NT2/D1 (cell line): ENCODE measurements around the gene HAVCR2.

ENCODE experiments used
- SUZ12 ChIP-seq: IDR thresholded peaks from 2 replicates; pipeline ENCODE4 v1.6.1; 2011; ENCODE audit not compliant: insufficient read length, insufficient read depth; ENCODE audit errors: extremely low read depth
- ZNF274 ChIP-seq: IDR thresholded peaks from 2 replicates; pipeline ENCODE4 v1.6.1; 2011; ENCODE audit warnings: mild to moderate bottlenecking, low read depth, low read length

- TF ChIP-seq ZNF274 (no peak), SUZ12 (no peak)
These were observed 32.3 kb downstream of the HAVCR2 start for GRCh38 chr5:157076558-157076957.
